DLD1 (cell line): ENCODE results near the gene CD34.

Experiments
- in situ Hi-C: cut with HindIII; loops from 2 replicates; pipeline ENCODE4 v1.10.0; 2017; ENCODE audit warnings: low sequenced_read_pairs

Gene CD34

DNA sequence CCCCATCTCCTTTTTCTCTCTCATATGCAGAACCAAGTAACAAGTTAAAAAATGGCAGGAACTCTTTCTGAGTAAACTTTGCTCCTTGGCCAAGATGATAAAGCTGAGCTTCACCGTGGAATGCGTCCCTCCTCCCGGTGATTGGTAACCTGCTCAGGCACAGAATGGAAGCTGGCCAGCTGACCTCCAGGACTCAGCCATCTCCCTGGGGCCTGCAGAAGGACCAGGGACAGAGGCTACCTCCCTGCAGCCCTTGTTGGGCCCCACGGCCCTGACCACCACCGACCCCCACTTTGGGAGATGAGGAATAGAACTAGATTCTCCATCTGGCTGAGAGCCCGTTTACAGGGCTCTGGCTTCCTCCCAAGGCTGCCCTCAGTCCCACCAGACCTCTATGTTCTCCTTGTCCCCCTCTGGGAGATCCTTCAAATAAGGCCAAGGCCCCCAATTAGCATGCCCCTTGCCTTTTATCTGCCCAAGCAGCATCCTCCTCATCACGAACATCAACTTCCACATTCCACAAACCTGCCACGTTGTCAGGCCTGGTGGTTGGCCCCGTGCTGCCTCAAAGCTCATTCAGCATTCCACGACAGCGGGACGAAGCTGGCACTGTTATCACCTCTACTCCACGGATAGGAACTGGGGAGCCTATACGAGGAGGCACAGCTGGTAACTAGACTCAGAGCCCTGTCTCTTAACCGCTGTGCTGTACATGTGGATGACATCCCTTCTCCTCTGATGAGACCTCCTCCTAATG lies 74.2 kb downstream of the CD34 start:
- in situ Hi-C loops: no loop called here

DNA sequence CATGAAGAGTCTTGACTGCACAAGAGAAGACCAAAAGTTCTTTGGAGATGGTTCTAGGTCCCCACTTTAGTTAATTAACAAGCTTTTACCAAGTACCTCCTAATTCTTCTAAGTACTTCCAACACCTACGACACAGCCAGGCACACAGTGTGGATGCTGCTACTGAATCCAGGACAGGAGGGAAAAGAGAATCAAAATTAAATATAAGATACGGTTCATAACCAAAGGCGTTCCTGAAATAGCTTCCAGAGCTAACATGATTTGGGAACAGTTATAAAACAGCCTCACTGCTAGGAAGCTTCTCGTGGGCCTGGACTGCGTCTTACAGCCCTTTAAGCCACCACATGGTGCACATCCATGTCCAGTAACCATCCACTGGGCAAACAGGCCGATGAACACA lies 75.0 kb downstream of the CD34 start:
- in situ Hi-C loops: no loop called here

DNA sequence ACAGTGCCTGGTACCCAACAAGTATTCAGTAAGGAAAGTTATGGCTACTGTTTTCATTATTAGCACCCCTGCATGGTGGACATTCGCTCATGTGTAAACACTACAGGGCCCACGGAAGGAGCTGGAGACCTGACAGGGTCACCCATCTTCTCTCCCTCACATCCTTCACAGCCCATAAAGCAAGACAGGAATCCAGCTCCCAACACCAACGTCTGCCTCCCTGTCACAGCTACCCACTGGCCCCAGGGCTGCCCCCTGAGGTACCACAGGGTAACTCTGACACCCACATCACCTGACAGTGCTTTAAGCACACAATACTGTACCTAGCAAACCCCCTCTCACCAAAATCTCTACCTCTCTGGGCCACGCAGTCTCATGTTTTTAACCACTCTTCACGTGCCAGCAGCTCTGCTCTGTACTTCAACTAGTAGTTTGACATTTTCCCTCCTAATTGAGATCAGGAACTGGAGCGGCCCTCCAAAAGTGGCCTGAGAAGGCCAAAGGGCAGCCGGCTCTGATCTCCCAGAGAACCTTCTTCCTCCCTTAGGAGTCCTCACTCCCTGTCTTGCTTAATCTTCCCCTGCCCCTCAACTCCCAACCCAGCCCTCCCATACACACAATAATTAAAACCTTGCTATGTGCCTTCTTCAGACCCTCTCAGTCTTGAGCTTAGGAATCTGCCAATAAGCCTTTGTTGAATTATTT lies 76.8 kb downstream of the CD34 start:
- in situ Hi-C loops: no loop called here

DNA sequence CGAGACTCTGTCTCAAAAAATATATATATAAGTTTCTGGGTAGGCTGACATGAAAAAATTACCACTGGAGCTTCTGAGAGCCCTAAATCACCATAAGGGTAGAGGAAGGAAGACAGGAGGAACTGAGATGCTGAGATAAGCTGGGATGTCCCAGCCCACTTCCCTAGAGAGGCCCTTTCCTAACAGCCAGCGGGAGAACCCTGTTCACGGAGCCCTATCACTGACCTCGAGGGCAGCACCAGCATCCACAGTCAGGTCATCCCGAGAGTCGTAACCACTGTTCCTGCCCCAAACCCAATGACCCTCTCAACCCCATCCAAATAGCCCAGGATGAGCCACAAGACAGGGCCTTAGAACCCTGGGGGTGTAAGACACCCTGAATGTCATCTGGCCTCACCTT lies 77.5 kb downstream of the CD34 start:
- in situ Hi-C loops: no loop called here

DNA sequence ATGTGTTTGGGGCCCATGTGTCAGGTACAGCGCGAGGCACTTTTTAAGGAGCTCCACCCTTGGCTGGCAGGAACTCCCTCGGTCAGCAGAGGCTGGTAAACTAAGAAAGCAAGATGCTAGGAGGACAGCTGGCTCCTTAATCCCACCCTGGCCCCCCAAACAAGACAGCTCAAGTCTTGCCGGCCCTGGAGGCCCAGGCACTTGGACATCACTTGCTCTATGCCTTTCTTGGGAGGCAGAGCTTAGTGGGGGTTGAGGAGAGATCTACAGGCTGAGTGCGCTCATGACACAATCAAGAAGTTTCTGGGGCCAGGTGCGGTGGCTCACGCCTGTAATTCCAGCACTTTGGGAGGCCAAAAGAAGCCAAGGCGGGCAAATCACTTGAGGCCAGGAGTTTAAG lies 78.1 kb downstream of the CD34 start:
- in situ Hi-C loops: no loop called here

DNA sequence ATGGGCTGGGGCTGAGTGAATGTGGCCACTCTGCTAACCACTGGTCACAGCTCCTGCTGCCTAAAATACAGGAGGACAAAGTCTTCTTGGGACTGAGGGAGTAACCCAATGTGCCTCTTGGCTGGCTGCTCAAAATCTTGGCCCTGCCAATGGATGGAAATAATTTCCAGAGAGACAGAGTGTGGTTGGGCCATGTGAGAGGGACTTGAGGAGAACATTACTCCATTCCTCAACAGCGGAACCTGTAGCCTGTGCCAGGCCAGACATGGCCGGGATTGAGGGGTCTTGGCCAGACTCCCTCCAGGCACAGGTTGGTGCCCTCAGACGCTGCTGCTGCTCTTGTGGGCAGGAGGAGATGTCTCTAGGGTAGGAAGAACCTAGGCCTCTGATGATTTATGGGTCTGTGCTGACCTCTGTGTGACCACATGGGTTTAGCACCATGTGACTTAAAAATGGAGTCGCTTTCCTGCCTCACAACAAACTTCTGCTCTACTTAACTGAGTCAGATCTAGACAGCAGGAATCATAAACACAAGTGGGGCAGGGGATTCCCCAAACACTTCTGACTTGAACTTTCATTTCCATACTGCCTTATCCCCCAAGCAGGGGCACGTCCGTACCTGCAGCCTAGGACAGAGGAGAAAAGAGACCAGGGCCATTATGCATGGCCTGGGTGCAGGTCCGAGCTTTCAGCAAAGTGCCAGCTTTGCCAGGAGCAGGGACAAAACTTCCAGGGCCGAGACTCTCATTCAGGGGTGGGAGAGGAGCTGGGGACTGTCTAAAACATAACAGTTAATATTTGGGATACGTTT lies 79.2 kb downstream of the CD34 start:
- in situ Hi-C loops: no loop called here
